Psoas muscle (tissue), 8 donors: ENCODE measurements around the gene MREG. TPM values are rescaled to one million over a fixed set of nuclear protein-coding genes. Genes with fewer than 3 reads are reported as not detected.

Experiments
- ATAC-seq, 4 donors: fragments of 200-7000 bp; cut with Tn5 transposase; one replicate each; pipeline ENCODE4 v1.9.1; 2020; ENCODE audit warnings: moderate library complexity in 3 of 4, mild to moderate bottlenecking in 2 of 4
- DNase-seq, 2 donors: peaks; one replicate each; pipeline ENCODE4 v3.0.0-alpha.2; 2020
- H3K27ac ChIP-seq: fragments of 200-600 bp; one replicate; pipeline ENCODE4 v1.8.0; 2022
- H3K27me3 ChIP-seq, 3 donors: fragments of 200-600 bp in 1 of 3; one replicate each; pipeline versions ENCODE4 v1.6.1 to v1.8.0; 2013 to 2022; ENCODE audit warnings: low read length in 2 of 3, mild to moderate bottlenecking in 2 of 3, moderate library complexity in 1 of 3; ENCODE audit not compliant: insufficient read depth in 3 of 3
- H3K36me3 ChIP-seq, 2 donors: fragments of 200-600 bp in 1 of 2; one replicate each; pipeline versions ENCODE4 v1.6.1 to v1.8.0; 2013 to 2022; ENCODE audit warnings: low read depth in 1 of 2, mild to moderate bottlenecking in 1 of 2, moderate library complexity in 1 of 2; ENCODE audit not compliant: insufficient read depth in 1 of 2
- H3K4me1 ChIP-seq: fragments of 200-600 bp; one replicate; pipeline ENCODE4 v1.8.0; 2022
- H3K4me3 ChIP-seq: fragments of 200-600 bp; one replicate; pipeline ENCODE4 v1.8.0; 2022; ENCODE audit warnings: mild to moderate bottlenecking
- H3K9me3 ChIP-seq: fragments of 200-600 bp; one replicate; pipeline ENCODE4 v1.8.0; 2022
- WGBS, 3 donors: extraction: QIAGEN DNeasy Blood & Tissue Kit; methylation state at CpG; one replicate each; pipeline versions ENCODE4 v1.1.6 to v1.1.7; 2013; 5-methylcytosine and 5-hydroxymethylcytosine counted together
- intact Hi-C, 2 donors: fragments of 100-400 bp; cut with DNase I; formaldehyde crosslinking; loops; one replicate each; pipeline versions ENCODE4 v1.11.0 to v1.14.2; 2022
- polyA plus RNA-seq, 3 donors: library from polyadenylated mRNA; stranded (reverse); fragments of 200-250 nt; gene quantifications; one replicate each; pipeline ENCODE4 v1.2.3, GENCODE V29; 2013
- total RNA-seq, 4 donors: library from RNA; stranded (reverse); fragmentation: NEBNext Ultra II Directional in 2 of 4; extraction: Animal tissue kit (Norgen Biotek cat#: 25700) in 2 of 4; gene quantifications; one replicate each; pipeline versions ENCODE4 v1.2.1 to v1.2.4, GENCODE V29; 2021 to 2023
- TF ChIP-seq, protein P1 (sequence below): fragments of 200-600 bp; IDR thresholded peaks from one replicate; pipeline ENCODE4 v1.8.0; 2022; ENCODE audit warnings: antibody characterized with exemption
- donor health status: healthy with polysubstance abuse.
- donor health status: DM: no; HTN: no; CAD: no; lungs with moderate emphysema.
- donor health status: Bipolar disorder and iron deficiency.
- donor health status: healthy.
- donor health status: DM: yes; HTN: yes; CAD: no.
- donor health status: DM: no; HTN: no; CAD: no.
- donor health status: DM: no; HTN: no; CAD: no.
- donor health status: DM: yes; HTN: yes; CAD: no.

Gene MREG
- total and polyA plus RNA-seq, 7 donors = 0.24 to 6.8 (median 0.37) TPM

DNA sequence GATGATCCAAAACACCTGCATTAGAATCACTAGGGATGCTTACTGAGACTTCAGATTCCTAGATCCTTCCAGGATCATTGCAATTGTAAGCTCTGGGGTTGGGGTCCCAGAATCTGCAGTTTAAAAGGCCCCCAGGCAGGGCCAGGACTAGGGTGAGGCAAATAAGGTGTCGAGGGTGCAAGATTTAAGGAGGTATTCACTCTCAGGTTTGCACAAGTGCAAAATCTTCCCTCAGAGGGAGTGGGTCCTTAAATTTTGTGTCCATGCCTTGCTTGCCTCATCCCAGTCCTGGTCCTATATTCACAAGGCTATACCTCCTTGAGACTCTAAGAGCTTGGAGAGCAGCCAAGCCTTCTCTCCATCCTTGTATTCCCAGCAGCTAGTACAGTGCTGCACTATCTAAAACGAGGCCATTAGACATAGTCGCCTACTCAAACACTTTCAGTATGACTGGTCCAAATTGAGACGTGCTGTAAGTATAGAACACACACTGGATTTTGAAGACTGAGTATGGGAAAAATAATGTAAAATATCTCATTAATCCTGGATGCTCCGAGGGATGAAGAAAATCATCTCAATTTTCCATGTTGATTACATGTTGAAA is 31.6 kb upstream of the MREG start:
- H3K9me3 ChIP-seq = no peaks in the 10 kb centered on the region
- TF ChIP-seq, protein P1, sequence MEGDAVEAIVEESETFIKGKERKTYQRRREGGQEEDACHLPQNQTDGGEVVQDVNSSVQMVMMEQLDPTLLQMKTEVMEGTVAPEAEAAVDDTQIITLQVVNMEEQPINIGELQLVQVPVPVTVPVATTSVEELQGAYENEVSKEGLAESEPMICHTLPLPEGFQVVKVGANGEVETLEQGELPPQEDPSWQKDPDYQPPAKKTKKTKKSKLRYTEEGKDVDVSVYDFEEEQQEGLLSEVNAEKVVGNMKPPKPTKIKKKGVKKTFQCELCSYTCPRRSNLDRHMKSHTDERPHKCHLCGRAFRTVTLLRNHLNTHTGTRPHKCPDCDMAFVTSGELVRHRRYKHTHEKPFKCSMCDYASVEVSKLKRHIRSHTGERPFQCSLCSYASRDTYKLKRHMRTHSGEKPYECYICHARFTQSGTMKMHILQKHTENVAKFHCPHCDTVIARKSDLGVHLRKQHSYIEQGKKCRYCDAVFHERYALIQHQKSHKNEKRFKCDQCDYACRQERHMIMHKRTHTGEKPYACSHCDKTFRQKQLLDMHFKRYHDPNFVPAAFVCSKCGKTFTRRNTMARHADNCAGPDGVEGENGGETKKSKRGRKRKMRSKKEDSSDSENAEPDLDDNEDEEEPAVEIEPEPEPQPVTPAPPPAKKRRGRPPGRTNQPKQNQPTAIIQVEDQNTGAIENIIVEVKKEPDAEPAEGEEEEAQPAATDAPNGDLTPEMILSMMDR = no peak
- 77% methylated on average over 5 of the region's 5 CpGs for WGBS, 3 donors
- H3K36me3 ChIP-seq = peaks cover 0 to 28% of the 10 kb centered on the region in 2 donors
- no peak for ATAC-seq
- H3K4me3 ChIP-seq = no peak overlapping the region
- intact Hi-C loops = no loop called here
- no peak overlapping the region for H3K27ac ChIP-seq
- no peaks in the 10 kb centered on the region for H3K27me3 ChIP-seq
- no peaks in the 10 kb centered on the region for H3K4me1 ChIP-seq
- no peak for DNase-seq

- Histone ChIP-seq H3K36me3 (peaks cover 0 to 35% of the 10 kb centered on the region in 2 donors), H3K9me3 (no peaks in the 10 kb centered on the region), H3K4me1 (no peaks in the 10 kb centered on the region), H3K27me3 (no peaks in the 10 kb centered on the region), H3K27ac (no peak overlapping the region), H3K4me3 (no peak overlapping the region)
- TF ChIP-seq, protein P1 = no peak
- DNase-seq = no peak
- 94 to 97% (median 96%) methylated on average over 5 of the region's 5 CpGs for WGBS, 3 donors
- ATAC-seq = no peak
- intact Hi-C loops = no loop called here
Measured at GRCh38 chr2:216043949-216044348, 30.6 kb upstream of the MREG start.

GRCh38 chr2:216041438-216041837 is 28.1 kb upstream of the MREG start:
- intact Hi-C loops = no loop called here
- TF ChIP-seq, protein P1 = no peak
- Histone ChIP-seq H3K9me3 (no peaks in the 10 kb centered on the region), H3K27ac (no peak overlapping the region), H3K36me3 (peaks cover 3 to 42% of the 10 kb centered on the region in 2 donors), H3K4me3 (no peak overlapping the region), H3K4me1 (no peaks in the 10 kb centered on the region), H3K27me3 (no peaks in the 10 kb centered on the region)
- no peak for ATAC-seq
- DNase-seq = no peak
- WGBS, 3 donors = 97 to 100% (median 97%) methylated on average over 2 of the region's 2 CpGs

GRCh38 chr2:216039918-216040317 is 26.6 kb upstream of the MREG start:
- Histone ChIP-seq H3K4me3 (no peak overlapping the region), H3K27me3 (no peaks in the 10 kb centered on the region), H3K36me3 (peaks cover 3 to 33% of the 10 kb centered on the region in 2 donors), H3K4me1 (no peaks in the 10 kb centered on the region), H3K27ac (no peak overlapping the region), H3K9me3 (no peaks in the 10 kb centered on the region)
- DNase-seq (no peak), ATAC-seq (no peak)
- intact Hi-C loops = loop anchor here in 1 of 2 donors (10.0 kb wide), 1 partner anchor 625 kb away; no protein-coding TSS in a partner anchor
- TF ChIP-seq, protein P1 = no peak
- WGBS, 3 donors = 89 to 97% (median 92%) methylated on average over 3 of the region's 3 CpGs

DNA sequence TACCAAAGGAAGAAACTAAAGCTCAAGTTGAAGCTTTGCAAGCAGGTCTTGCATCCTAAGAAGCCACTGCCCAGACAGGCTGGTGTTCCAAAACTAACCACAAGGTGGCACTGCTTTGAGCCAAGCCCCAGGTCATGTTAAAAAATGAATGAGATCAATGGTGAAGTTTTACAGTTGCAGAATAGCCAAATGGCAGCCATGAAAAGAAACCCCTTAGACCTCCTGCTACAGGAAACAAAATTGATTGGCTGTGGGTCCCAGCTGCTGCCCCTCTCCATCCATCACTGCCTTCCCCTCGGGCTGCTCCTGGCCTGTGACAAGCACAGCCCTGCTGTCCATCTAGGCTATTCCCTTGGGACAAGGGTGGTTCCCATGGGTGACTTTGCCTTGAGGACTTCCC is 20.7 kb upstream of the MREG start:
- no peak overlapping the region for H3K27ac ChIP-seq
- ATAC-seq (peak in 3 of 4 donors; percentile 49 to 70 (median 53)), DNase-seq (peak; percentile 51 to 62)
- intact Hi-C loops = loop anchor here in 1 of 2 donors (10.0 kb wide), 1 partner anchor 631 kb away; no protein-coding TSS in a partner anchor
- TF ChIP-seq, protein P1 = peak; percentile 76
- H3K36me3 ChIP-seq = peaks cover 5 to 13% of the 10 kb centered on the region in 2 donors
- H3K9me3 ChIP-seq = no peaks in the 10 kb centered on the region
- no peak overlapping the region for H3K4me3 ChIP-seq
- H3K27me3 ChIP-seq = no peaks in the 10 kb centered on the region
- 33 to 60% (median 57%) methylated on average over 1 of the region's 1 CpG for WGBS, 3 donors
- no peaks in the 10 kb centered on the region for H3K4me1 ChIP-seq
